Esophagus (tissue), 2 donors: ENCODE measurements around the gene SAMD4A. TPM values are rescaled to one million over a fixed set of nuclear protein-coding genes. Genes with fewer than 3 reads are reported as not detected.

Experiments
- H3K27ac ChIP-seq, 2 donors: one replicate each; pipeline ENCODE4 v1.5.1; 2013; ENCODE audit warnings: low read depth in 2 of 2, mild to moderate bottlenecking in 2 of 2, inconsistent platforms in 1 of 2, low read length in 1 of 2, moderate library complexity in 1 of 2
- H3K27me3 ChIP-seq, 2 donors: one replicate each; pipeline ENCODE4 v1.6.1; 2013; ENCODE audit warnings: low read length in 2 of 2, control low read depth in 1 of 2, mild to moderate bottlenecking in 1 of 2; ENCODE audit not compliant: insufficient read depth in 2 of 2, control insufficient read depth in 1 of 2
- H3K36me3 ChIP-seq, 2 donors: one replicate each; pipeline ENCODE4 v1.6.1; 2013; ENCODE audit warnings: low read length in 1 of 2; ENCODE audit not compliant: control insufficient read depth in 2 of 2, insufficient read depth in 2 of 2
- H3K4me1 ChIP-seq, 2 donors: one replicate each; pipeline ENCODE4 v1.6.1; 2013; ENCODE audit warnings: low read length in 1 of 2; ENCODE audit not compliant: control insufficient read depth in 2 of 2, insufficient read depth in 2 of 2
- H3K4me3 ChIP-seq, 2 donors: one replicate each; pipeline ENCODE4 v1.5.1; 2013; ENCODE audit warnings: low read length in 2 of 2, mild to moderate bottlenecking in 2 of 2, low read depth in 1 of 2, moderate library complexity in 1 of 2
- H3K9me3 ChIP-seq, 2 donors: one replicate each; pipeline ENCODE4 v1.6.1; 2013; ENCODE audit warnings: mild to moderate bottlenecking in 2 of 2, low read depth in 1 of 2, low read length in 1 of 2, moderate library complexity in 1 of 2; ENCODE audit not compliant: control insufficient read depth in 2 of 2, insufficient read depth in 1 of 2
- WGBS, 2 donors: extraction: QIAGEN DNeasy Blood & Tissue Kit; methylation state at CpG; one replicate each; pipeline ENCODE4 v1.1.7; 2013; 5-methylcytosine and 5-hydroxymethylcytosine counted together
- polyA plus RNA-seq, 2 donors: library from polyadenylated mRNA; stranded (reverse); fragments of 200-250 nt; gene quantifications; one replicate each; pipeline ENCODE4 v1.2.3, GENCODE V29; 2013
- donor health status: healthy with polysubstance abuse.
- donor health status: Bipolar disorder and iron deficiency.

SAMD4A gene
- polyA plus RNA-seq, 2 donors: 1.1 to 1.7 TPM

DNA sequence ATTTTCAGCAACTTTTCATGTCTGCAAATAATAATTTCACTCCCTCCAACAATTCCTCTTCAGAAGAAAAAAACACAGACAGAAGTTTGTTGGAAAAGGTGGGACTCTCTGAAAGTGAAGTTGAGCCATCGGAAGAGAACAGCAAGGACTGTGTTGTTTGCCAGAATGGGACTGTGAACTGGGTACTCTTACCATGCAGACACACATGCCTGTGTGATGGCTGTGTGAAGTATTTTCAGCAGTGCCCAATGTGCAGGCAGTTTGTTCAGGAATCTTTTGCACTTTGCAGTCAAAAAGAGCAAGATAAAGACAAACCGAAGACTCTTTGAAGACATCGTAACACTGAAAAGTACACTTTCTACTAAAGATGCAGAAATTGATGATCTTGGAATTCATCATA lies 28.9 kb upstream of the SAMD4A start:
- Histone ChIP-seq H3K4me3 (no peak overlapping the region), H3K9me3 (no peaks in the 10 kb centered on the region), H3K27me3 (no peaks in the 10 kb centered on the region), H3K4me1 (no peaks in the 10 kb centered on the region), H3K27ac (no peak overlapping the region), H3K36me3 (no peaks in the 10 kb centered on the region)
- 83 to 97% methylated on average over 3 of the region's 3 CpGs for WGBS, 2 donors

DNA sequence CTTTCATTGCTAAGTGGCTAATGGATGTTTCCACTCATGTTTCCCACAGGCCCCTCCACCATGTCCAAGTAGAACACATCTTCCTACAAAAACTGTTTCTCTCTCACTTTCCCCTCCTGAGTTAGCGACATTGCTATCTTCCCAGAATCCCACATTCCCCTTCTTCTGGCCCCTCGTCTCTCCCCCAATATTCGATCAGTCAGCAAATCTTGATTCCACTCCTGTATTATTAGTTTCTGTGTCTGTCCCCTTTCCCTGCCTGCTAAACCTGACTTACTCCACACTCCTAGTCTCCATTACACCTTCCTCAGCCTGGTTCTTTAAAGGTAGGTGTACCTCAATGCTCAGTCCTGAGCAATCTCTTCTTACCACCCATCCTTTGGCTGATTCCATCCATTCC lies 19.3 kb upstream of the SAMD4A start:
- no peaks in the 10 kb centered on the region for H3K9me3 ChIP-seq
- H3K27ac ChIP-seq: no peak overlapping the region
- no peak overlapping the region for H3K4me3 ChIP-seq
- no peaks in the 10 kb centered on the region for H3K36me3 ChIP-seq
- WGBS, 2 donors: 95 to 96% methylated on average over 3 of the region's 3 CpGs
- H3K4me1 ChIP-seq: no peaks in the 10 kb centered on the region
- H3K27me3 ChIP-seq: no peaks in the 10 kb centered on the region

DNA sequence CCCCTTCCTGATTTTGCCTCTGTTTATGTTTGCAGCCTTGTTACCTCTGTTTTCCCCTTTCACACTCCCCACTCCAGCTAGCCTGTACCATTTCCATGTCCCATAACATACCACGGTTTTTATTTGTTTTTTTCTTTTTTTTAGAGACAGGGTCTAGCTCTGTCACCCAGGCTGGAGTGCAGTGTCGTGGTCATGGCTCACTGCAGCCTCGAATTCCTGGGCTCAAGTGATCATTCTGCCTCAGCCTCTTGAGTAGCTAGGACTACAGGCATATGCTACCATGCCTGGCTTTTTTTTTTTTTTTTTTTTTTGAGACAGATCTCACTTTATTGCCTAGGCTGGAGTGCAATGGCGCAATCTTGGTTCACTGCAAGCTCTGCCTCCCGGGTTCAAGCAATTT lies 18.4 kb upstream of the SAMD4A start:
- no peaks in the 10 kb centered on the region for H3K27me3 ChIP-seq
- H3K4me3 ChIP-seq: no peak overlapping the region
- 81 to 88% methylated on average over 5 of the region's 5 CpGs for WGBS, 2 donors
- H3K4me1 ChIP-seq: no peaks in the 10 kb centered on the region
- no peaks in the 10 kb centered on the region for H3K36me3 ChIP-seq
- no peak overlapping the region for H3K27ac ChIP-seq
- H3K9me3 ChIP-seq: no peaks in the 10 kb centered on the region

DNA sequence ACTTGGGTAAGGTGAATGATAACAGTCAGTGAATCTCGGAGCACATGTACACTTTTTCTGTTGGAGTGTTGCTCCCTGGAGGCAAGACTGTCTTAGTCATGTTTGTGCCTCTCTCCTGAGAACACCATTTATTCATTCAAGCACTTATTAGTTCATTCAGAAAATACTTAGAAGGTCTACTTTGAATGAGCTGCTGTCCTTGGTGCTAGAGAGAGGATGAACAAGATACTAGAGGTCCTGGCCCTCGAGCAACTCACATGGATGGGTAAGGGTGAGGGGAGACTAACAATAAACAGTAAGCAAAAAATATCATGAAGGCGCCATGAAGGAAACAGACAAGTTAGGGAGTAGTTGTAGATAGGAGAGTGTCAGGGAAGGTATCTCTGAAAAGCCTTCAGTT lies 17.1 kb upstream of the SAMD4A start:
- H3K36me3 ChIP-seq: no peaks in the 10 kb centered on the region
- no peaks in the 10 kb centered on the region for H3K27me3 ChIP-seq
- no peaks in the 10 kb centered on the region for H3K4me1 ChIP-seq
- no peak overlapping the region for H3K27ac ChIP-seq
- 85 to 90% methylated on average over 3 of the region's 3 CpGs for WGBS, 2 donors
- H3K4me3 ChIP-seq: no peak overlapping the region
- H3K9me3 ChIP-seq: no peaks in the 10 kb centered on the region

DNA sequence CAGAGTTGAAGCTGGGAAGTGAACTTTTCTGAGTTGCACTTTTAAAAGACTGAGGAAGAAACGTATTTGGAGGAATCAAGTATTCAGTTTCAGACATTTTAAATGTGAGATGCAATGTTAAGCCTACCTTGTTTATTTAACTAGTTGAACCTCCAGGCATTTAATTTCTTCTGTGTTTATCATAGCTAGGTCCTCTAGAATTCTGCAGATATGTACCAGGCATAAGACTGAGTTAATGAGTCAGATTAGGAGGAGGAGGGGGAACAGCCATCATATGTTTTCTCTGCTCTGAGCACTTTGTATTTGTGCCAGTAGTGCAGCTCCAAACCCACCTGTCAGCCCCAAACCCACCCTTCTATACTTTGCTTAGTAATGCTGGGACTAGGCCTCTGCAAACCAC lies 16.4 kb upstream of the SAMD4A start:
- Histone ChIP-seq H3K36me3 (no peaks in the 10 kb centered on the region), H3K4me3 (no peak overlapping the region), H3K4me1 (no peaks in the 10 kb centered on the region), H3K27me3 (no peaks in the 10 kb centered on the region), H3K9me3 (no peaks in the 10 kb centered on the region), H3K27ac (no peak overlapping the region)
- 68 to 79% methylated on average over 1 of the region's 1 CpG for WGBS, 2 donors

DNA sequence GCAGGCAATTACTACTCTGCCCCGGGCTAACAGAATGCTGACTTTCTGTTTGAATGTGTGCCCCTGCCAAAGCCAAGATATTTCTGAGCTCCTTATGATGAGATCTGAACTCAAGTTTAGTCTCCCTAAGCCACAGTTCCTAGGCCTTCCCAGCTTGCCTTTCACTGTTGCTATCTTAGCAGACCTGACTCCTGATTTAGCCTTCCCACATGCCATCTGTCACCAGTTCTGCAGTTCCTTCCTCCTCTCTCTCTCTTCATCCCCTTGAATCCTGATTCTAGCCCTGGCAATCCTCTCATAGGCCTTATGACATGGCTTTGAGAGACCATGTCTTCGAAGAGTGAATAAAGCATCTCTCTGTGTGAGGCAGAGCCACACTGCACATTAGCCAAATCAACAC lies 12.5 kb upstream of the SAMD4A start:
- Histone ChIP-seq H3K4me1 (no peaks in the 10 kb centered on the region), H3K27ac (no peak overlapping the region), H3K4me3 (no peak overlapping the region), H3K27me3 (no peaks in the 10 kb centered on the region), H3K36me3 (no peaks in the 10 kb centered on the region), H3K9me3 (no peaks in the 10 kb centered on the region)
- 90 to 97% methylated on average over 2 of the region's 2 CpGs for WGBS, 2 donors

DNA sequence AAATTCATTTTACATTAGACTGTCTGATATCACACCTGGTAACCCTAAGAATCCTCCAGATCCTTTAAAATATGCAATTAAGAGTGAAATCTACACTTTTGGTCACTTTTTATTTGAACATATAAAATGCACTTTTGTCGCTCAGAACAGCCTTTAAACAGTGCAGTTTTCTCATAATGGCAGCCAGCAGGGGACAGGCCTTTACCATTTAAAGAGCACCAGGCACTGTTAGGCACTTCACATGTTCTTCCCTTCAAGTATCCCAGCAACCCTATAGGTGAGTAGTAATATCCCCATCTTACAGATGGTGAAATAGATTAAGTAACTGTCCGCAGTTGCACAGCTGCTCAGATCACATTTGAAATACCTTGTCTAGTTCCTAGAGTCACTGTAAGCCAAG lies 11.3 kb upstream of the SAMD4A start:
- Histone ChIP-seq H3K27me3 (no peaks in the 10 kb centered on the region), H3K4me3 (no peak overlapping the region), H3K9me3 (no peaks in the 10 kb centered on the region), H3K27ac (no peak overlapping the region), H3K4me1 (no peaks in the 10 kb centered on the region), H3K36me3 (no peaks in the 10 kb centered on the region)
- WGBS, 2 donors: 94 to 99% methylated on average over 2 of the region's 2 CpGs

DNA sequence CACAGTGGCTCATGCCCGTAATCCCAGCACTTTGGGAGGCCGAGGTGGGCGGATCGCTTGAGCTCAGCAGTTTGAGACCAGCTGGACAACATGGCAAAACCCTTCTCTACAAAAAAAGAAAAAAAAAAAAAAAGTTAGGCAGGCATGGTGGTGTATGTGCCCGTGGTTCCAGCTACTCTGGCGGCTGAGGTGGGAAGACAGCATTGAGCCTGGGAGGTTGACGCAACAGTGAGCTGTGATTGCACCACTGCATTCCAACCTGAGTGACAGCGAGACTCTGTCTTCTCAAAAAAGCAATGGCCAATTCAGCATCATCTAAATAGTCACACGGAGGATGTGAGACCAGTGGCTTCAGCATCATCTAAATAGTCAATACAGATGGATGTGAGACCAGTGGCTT lies 10.4 kb upstream of the SAMD4A start:
- 91 to 95% methylated on average over 9 of the region's 9 CpGs for WGBS, 2 donors
- Histone ChIP-seq H3K9me3 (no peaks in the 10 kb centered on the region), H3K4me1 (no peaks in the 10 kb centered on the region), H3K27me3 (no peaks in the 10 kb centered on the region), H3K36me3 (no peaks in the 10 kb centered on the region), H3K4me3 (no peak overlapping the region), H3K27ac (no peak overlapping the region)

DNA sequence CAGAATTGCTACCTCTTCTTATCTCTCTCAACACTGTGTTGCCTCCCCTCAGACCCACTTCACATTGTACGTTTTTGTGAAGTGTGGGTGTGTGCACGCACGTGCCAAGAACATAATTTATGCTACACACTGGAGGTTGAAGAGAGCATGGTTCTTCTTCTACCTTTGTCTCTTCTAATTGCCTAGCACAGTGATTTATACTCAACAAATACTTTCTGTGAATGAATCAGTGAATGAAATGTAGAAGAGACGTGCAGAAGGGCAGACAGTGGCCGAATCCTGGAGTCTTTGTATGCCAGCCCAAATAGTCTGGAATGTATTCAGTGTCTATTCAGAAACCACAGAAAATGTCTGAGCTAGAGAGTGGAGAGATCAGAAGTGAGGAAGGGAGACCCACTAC lies 4.6 kb upstream of the SAMD4A start:
- no peaks in the 10 kb centered on the region for H3K4me1 ChIP-seq
- WGBS, 2 donors: 61 to 66% methylated on average over 5 of the region's 5 CpGs

DNA sequence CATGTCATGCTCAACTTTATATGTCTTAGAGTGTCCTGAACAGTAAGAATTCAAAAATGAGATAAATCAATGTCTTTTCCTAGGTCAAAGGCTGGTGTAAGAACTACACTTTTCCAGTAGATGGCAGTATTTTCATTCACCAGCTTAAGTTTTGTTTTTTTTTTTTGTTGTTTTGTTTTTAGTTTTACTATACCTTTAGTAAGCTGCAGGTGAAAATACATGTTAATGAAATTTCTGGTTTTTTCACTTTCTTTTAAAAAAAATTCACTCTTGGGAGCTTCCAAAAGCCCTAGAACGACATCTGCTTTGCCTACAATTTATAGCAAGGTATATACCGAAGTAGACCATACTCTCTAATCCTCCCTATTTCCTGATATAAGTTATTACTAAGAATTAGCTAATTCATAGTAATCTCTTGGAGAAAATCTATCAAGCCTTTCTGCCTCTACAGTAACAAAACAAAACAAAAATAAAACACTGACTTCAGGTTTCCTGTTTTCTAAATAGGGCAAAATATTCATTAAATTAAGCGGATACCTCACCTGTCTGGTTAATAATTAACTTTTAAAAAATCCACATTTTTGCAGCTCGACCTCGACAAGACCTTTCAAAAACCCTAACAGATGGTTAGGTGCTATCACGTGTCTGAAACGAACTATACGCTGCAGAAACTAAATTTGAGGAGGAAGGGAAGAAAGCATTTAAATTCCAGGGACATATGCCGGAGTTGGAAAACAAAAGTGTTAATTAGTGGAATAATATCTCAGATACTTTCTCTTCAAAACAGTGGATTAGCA lies 2.7 kb upstream of the SAMD4A start:
- Histone ChIP-seq H3K4me3 (peak overlapping the region in 1 of 2 donors; percentile 52), H3K27me3 (no peaks in the 10 kb centered on the region), H3K4me1 (no peaks in the 10 kb centered on the region), H3K36me3 (no peaks in the 10 kb centered on the region), H3K27ac (peak overlapping the region in 1 of 2 donors; percentile 88), H3K9me3 (no peaks in the 10 kb centered on the region)
- 5 to 6% methylated on average over 9 of the region's 9 CpGs for WGBS, 2 donors

More for the DNA sequence above, 4.6 kb upstream of the SAMD4A start:
- no peak overlapping the region for H3K27ac ChIP-seq
- no peaks in the 10 kb centered on the region for H3K36me3 ChIP-seq
- no peaks in the 10 kb centered on the region for H3K9me3 ChIP-seq
- no peak overlapping the region for H3K4me3 ChIP-seq
- no peaks in the 10 kb centered on the region for H3K27me3 ChIP-seq
